GM12874 (cell line): ENCODE measurements around the gene CACNA2D3.

ENCODE experiments used
- TF ChIP-seq, protein P1 (sequence below): IDR thresholded peaks from 2 replicates; pipeline ENCODE4 v1.5.1; 2011; ENCODE audit warnings: low read depth, mild to moderate bottlenecking, control low read depth, low read length, moderate library complexity; ENCODE audit not compliant: insufficient read depth

CACNA2D3 gene

DNA sequence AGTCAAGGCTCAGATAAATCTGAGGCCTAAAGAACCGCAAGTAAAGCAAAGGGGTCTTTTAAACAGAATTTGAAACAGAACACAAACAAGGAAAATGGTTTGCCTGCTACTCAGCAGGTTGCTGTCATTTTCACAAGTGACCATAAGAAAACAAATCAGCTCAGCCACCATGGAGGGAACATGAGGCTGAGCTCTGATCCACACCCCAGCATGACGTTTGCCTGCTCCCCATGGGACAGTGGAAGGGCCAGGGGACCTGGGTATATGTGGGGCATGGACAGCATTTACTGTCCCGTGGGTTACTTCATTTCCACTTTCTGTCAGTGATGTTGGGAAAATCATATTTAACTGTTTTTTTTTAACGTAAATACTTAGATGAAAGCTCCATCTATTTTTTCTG lies 434.3 kb downstream of the CACNA2D3 start:
- TF ChIP-seq, protein P1, sequence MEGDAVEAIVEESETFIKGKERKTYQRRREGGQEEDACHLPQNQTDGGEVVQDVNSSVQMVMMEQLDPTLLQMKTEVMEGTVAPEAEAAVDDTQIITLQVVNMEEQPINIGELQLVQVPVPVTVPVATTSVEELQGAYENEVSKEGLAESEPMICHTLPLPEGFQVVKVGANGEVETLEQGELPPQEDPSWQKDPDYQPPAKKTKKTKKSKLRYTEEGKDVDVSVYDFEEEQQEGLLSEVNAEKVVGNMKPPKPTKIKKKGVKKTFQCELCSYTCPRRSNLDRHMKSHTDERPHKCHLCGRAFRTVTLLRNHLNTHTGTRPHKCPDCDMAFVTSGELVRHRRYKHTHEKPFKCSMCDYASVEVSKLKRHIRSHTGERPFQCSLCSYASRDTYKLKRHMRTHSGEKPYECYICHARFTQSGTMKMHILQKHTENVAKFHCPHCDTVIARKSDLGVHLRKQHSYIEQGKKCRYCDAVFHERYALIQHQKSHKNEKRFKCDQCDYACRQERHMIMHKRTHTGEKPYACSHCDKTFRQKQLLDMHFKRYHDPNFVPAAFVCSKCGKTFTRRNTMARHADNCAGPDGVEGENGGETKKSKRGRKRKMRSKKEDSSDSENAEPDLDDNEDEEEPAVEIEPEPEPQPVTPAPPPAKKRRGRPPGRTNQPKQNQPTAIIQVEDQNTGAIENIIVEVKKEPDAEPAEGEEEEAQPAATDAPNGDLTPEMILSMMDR, result no peak

DNA sequence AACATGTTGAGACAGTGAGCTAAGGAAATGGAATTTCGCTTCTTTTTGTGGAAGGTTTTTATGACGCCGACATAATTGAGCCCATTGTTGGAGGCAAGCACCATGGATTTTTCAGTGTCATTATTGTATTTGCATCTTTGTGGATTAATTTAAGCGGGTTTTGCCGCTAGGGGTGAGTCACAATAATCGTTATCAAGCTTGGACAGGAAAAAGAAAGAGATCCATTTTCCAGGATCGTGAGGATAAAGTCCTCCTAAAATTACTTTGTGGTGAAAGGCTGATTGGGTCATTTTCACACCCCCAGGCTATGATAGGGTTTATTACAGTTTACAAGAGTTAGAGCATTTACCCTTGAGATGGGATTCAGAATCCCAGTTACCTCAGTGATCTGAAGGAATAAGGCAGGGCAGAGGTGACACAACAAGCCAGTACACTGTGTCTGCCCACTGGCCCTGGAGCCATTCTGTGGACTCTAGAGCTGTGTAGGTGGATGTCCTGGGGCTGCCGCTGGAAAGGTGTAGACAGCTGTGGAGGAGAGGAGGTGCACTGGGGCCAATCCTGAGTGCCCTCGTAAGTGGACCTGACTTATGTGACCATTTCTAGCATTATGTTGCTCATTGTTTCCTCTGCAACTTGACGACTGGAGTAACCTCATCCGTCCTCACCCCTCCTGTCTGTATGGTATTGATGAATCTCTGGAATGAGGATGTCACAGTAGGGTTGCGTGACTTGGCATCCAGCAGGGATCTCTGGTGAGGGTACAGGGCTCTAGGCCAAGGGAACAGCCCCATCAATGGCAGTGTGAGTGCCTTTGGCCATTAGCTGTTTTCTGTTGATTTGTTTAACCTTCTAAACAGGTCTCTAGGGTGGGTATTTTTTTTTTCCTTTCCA lies 435.4 kb downstream of the CACNA2D3 start:
- TF ChIP-seq, protein P1, result no peak

DNA sequence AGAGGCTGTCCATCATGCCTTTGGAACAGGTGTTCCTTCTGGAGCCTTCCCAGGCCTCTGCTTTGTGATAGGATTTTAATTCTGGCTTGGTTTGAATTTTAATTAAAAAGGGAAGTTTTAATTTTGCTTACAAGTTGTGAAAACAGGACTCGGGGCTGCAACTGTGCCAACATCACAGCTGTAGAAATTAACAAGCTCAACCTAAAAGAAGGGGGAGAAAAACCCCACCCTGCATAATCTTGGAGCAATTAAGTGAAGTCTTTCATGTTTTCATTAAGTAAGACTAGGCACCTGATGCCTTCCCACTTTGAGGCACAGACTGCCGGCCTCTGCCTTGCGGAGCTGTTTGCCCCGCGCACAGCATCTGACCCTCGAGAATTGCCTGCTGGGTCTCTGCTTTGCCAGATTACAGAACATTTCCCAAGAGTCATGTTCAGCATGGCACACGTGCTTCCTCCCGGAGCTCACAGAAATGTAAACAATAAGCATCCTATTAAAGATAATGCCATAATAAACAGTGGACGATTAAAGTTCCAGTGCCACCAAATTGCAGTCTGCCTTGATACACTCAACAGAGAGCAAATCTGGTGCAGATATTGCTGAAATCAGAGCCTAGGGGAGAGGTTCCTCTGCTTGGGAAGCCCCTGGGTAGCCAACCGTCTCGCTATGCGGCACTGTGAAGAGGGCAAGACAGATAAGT lies 441.3 kb downstream of the CACNA2D3 start:
- TF ChIP-seq, protein P1, result no peak

DNA sequence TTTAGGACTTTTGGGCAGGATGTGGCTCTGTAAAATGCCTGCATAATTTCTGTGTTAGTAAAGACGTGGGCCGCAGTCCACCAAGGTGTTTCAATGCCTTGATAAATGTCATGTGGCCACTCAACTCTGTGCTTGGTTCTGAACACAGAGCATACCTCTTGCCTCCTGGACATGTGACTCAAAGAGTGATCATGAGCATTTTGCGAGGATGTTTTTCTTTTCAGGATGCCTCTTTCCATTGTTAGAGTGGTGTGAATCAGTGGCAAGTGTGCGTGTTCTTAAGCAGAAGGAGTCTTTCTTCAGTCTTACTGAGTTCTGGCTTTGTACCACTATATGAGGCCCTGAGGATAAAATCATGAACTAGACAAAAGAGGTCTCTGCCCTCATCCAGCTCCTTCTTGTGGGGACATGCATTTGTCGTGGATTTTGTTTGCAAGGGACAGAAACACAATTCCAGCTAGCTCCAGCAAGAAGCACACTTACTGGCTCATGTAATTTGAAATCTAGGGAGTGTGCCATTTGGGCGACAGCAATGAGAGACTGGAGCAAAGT lies 442.1 kb downstream of the CACNA2D3 start:
- TF ChIP-seq, protein P1, result no peak

DNA sequence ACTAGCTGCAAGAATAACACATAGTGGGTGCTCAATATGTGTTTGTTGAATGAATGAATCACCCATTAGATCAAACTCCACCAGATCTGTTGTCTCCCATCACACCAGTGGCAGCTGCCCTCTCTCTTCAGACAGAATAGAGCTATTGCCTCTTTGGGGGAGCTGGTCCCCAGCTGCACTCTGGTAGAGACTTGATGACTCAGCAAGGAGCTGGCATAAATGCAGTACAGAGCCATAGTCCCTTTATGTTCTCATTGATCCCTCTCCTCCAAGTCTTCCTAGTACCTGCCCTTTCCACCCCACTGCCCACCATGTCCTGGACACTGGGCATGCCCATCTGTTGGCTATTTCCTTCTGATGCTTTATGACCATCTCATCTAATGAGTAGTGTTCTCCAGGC lies 443.6 kb downstream of the CACNA2D3 start:
- TF ChIP-seq, protein P1, result no peak

DNA sequence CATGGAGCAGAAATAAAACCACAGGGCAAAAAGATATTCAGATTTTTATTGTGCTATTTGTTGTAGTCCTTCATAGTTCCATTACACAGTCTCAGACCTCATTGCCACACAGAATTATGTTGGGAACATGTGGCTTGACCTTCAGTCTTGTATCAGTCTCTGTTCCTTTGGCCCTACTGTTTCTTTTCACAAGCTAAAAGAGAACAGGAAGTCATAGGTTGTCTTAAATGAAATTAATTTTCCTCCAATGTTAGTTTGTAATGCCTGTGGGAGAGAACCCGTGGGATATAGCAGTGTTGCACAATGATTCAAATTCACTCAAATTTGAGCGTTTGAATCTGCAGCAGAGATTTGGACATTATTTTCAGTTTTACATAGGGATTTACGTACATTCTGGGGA lies 445.6 kb downstream of the CACNA2D3 start:
- TF ChIP-seq, protein P1, result no peak

DNA sequence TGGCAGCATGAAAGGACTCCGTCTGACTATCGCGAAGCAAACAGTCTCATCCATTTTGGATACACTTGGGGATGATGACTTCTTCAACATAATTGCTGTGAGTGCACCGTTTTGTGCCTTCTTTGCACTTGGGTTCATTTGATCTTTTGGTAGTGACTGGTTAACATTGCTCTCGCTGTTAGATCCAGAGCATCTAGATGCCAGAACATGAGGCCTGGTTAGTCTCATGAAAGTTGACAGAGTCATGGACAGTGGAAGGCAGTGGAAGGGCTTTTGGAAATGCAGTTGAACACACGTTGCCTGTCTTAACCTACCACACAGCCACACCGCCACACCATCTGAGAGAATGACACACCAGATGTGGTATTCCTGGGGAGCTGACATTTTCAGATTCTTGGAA lies 447.7 kb downstream of the CACNA2D3 start:
- TF ChIP-seq, protein P1, result no peak
